ENCODE measurements around the gene NARF. TPM values are rescaled to one million over a fixed set of nuclear protein-coding genes. Genes with fewer than 3 reads are reported as not detected.

The NARF gene
- polyA plus RNA-seq, 1 of the 3 experiments (the other 2 are of a cell fraction), result 128 TPM

DNA sequence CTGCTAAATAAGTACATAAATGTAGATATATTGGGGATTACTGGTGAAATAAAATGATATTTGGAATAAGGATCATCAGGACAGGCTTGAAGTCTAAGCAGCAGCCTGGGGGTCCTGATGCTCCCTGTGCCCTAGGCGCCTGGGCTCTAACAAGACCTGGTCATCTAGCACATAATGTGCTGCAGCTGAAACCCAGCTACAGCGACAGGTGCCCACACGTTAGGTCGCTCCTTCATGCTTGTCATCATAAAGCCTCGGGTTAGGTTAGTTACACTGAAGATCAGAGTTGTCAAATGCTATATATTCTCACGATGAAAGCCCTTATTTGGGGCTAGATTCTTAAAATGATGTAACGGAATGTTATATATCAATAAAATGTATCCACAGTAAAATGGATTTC, 11.5 kb downstream of the NARF start (continued):
- TF ChIP-seq EP300 (IDR thresholded peaks at IDR 0.05; ENCODE audit: borderline replicate concordance in 1 of 2, low read depth in 1 of 2, low read length in 1 of 2) (no peak), YY1 (IDR thresholded peaks at IDR 0.05; ENCODE audit: low read depth) (no peak), SIN3A (IDR thresholded peaks at IDR 0.05; ENCODE audit: borderline replicate concordance, low read depth, low read length) (no peak), SMC3 (IDR thresholded peaks at IDR 0.05; ENCODE audit: low read depth, low read length) (no peak)
- TF ChIP-seq, protein P1, sequence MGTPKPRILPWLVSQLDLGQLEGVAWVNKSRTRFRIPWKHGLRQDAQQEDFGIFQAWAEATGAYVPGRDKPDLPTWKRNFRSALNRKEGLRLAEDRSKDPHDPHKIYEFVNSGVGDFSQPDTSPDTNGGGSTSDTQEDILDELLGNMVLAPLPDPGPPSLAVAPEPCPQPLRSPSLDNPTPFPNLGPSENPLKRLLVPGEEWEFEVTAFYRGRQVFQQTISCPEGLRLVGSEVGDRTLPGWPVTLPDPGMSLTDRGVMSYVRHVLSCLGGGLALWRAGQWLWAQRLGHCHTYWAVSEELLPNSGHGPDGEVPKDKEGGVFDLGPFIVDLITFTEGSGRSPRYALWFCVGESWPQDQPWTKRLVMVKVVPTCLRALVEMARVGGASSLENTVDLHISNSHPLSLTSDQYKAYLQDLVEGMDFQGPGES (IDR thresholded peaks at IDR 0.05; ENCODE audit: low read depth, low read length), result no peak

DNA sequence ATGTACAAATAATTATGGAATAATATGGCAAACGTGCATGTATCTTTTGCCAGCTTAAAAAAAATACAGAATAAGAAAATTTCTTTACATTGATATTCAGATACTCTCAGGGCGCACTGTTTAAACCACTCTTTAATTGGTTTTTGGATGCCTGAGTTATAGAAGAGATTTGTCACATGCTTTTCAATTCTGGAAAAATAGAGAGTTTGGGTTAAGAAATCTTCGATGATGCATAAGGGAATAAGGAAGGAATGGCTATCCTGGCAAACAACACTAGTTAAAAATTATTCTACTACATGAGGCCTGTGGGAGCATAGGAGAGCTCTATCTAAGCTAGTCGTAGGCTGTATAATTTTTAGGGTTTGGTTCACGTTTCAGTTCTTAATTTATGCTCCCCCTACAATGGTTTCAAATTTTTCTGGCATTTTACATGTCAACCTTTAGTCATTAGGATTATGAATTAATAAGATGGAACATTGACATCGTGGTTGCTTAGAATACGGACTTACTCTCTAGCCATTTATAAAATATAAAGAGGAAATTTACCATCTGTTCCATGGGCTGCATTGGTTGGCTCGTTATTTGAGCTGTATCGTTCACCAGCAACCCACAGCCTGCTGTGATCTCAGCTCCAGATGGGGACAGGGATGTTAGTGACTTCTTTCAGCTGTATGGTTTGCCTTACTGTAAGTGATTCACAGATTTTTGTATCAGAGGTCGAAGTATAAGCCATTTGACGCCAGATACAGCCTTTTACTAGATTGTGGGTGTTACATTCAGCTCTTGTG, 15.9 kb downstream of the NARF start:
- no peak overlapping the region for H3K9ac ChIP-seq
- 89% methylated on average over 11 of the region's 11 CpGs for WGBS (ENCODE audit: low lambda C conversion rate)
- H3K4me3 ChIP-seq (ENCODE audit: low read depth in 2 of 2, low read length in 1 of 2), result no peak overlapping the region
- TF ChIP-seq CHD2 (IDR thresholded peaks at IDR 0.05; ENCODE audit: low read length, partially characterized antibody), result no peak
- TF ChIP-seq POLR2AphosphoS5 (IDR thresholded peaks at IDR 0.05; ENCODE audit: low read depth, low read length), result no peak
- TF ChIP-seq, protein P2, sequence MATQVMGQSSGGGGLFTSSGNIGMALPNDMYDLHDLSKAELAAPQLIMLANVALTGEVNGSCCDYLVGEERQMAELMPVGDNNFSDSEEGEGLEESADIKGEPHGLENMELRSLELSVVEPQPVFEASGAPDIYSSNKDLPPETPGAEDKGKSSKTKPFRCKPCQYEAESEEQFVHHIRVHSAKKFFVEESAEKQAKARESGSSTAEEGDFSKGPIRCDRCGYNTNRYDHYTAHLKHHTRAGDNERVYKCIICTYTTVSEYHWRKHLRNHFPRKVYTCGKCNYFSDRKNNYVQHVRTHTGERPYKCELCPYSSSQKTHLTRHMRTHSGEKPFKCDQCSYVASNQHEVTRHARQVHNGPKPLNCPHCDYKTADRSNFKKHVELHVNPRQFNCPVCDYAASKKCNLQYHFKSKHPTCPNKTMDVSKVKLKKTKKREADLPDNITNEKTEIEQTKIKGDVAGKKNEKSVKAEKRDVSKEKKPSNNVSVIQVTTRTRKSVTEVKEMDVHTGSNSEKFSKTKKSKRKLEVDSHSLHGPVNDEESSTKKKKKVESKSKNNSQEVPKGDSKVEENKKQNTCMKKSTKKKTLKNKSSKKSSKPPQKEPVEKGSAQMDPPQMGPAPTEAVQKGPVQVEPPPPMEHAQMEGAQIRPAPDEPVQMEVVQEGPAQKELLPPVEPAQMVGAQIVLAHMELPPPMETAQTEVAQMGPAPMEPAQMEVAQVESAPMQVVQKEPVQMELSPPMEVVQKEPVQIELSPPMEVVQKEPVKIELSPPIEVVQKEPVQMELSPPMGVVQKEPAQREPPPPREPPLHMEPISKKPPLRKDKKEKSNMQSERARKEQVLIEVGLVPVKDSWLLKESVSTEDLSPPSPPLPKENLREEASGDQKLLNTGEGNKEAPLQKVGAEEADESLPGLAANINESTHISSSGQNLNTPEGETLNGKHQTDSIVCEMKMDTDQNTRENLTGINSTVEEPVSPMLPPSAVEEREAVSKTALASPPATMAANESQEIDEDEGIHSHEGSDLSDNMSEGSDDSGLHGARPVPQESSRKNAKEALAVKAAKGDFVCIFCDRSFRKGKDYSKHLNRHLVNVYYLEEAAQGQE (IDR thresholded peaks at IDR 0.05; ENCODE audit: low read depth, low read length), result no peak
- TF ChIP-seq SIN3A (IDR thresholded peaks at IDR 0.05; ENCODE audit: borderline replicate concordance, low read depth, low read length), result no peak
- TF ChIP-seq, protein P3, sequence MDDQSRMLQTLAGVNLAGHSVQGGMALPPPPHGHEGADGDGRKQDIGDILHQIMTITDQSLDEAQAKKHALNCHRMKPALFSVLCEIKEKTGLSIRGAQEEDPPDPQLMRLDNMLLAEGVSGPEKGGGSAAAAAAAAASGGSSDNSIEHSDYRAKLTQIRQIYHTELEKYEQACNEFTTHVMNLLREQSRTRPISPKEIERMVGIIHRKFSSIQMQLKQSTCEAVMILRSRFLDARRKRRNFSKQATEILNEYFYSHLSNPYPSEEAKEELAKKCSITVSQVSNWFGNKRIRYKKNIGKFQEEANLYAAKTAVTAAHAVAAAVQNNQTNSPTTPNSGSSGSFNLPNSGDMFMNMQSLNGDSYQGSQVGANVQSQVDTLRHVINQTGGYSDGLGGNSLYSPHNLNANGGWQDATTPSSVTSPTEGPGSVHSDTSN (IDR thresholded peaks at IDR 0.05), result no peak
- TF ChIP-seq, protein P4, sequence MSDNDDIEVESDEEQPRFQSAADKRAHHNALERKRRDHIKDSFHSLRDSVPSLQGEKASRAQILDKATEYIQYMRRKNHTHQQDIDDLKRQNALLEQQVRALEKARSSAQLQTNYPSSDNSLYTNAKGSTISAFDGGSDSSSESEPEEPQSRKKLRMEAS (IDR thresholded peaks at IDR 0.05; ENCODE audit: low read depth), result no peak
- TF ChIP-seq FOSL2 (IDR thresholded peaks at IDR 0.05; ENCODE audit: borderline replicate concordance, low read depth), result no peak
- no peaks in the 10 kb centered on the region for H3K9me3 ChIP-seq
- ChIA-PET POLR2A (no interaction called here), CTCF (interaction anchor here (1.0 to 1.8 kb wide), 2 partner anchors 14 to 19 kb away, joined by 3 to 9 read pairs; no protein-coding TSS in a partner anchor)
- no peaks in the 10 kb centered on the region for H3K4me1 ChIP-seq (ENCODE audit: control insufficient read depth in 1 of 2, insufficient read depth in 2 of 2, low read depth in 1 of 2, low read length in 1 of 2)
- no peak overlapping the region for H3K4me2 ChIP-seq
- no peaks in the 10 kb centered on the region for H3F3A ChIP-seq (replicated peaks; ENCODE audit: insufficient read depth)
- no peaks in the 10 kb centered on the region for H4K20me1 ChIP-seq (ENCODE audit: insufficient read depth)
- DNase-seq, result no peak
- no peak overlapping the region for H3K27ac ChIP-seq (ENCODE audit: low read depth in 2 of 2, low read length in 1 of 2)
- H3K79me2 ChIP-seq (ENCODE audit: insufficient read depth), result 0 out of 2 replicates have a peak, but pooled peaks cover 3% of the 10 kb centered on the region
- no peak overlapping the region for H2AFZ ChIP-seq (ENCODE audit: low read depth)
- no peaks in the 10 kb centered on the region for H3K27me3 ChIP-seq (ENCODE audit: insufficient read depth)
- no peaks in the 10 kb centered on the region for H3K9me2 ChIP-seq
- H3K36me3 ChIP-seq (replicated peaks in 1 of 2; ENCODE audit: control insufficient read depth in 1 of 2, insufficient read depth in 2 of 2, low read length in 1 of 2), result peaks cover 34 to 46% of the 10 kb centered on the region in 2 experiments
